ENCODE results near the gene SETD3.

DNA sequence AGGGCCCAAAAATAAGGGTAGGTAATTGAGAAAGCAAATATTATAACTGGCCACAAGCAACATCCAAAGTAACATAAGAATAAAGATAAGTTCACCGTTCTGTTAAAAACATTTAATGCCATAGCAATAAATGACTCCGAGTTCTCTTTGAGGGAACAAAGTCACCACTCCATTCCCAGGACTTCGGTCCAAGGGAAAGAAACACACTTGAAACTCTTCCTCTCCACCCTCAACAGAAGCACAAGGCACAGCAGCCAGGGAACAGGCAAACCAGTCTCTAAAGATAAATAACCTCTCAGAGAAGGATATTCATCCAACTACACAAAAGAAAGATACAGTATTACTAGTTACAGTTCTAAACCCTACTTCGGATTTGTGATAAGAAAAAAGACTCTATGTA is 2.5 kb downstream of the SETD3 start:
- TF ChIP-seq EP300 (IDR thresholded peaks at IDR 0.05; ENCODE audit: borderline replicate concordance) = no peak
- no peak for TF ChIP-seq CREB1 (IDR thresholded peaks at IDR 0.05; ENCODE audit: low read depth)
- TF ChIP-seq, protein P1, sequence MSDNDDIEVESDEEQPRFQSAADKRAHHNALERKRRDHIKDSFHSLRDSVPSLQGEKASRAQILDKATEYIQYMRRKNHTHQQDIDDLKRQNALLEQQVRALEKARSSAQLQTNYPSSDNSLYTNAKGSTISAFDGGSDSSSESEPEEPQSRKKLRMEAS (IDR thresholded peaks at IDR 0.05) = no peak
- TF ChIP-seq TCF12 (IDR thresholded peaks at IDR 0.05; ENCODE audit: low read depth) = no peak
- no peak for TF ChIP-seq TAF1 (IDR thresholded peaks at IDR 0.05; ENCODE audit: low read depth)
- TF ChIP-seq FOXM1 (IDR thresholded peaks at IDR 0.05; ENCODE audit: borderline replicate concordance, low read depth) = no peak
- TF ChIP-seq ZBTB7A (IDR thresholded peaks at IDR 0.05; ENCODE audit: low read depth) = no peak
- TF ChIP-seq RAD21 (IDR thresholded peaks at IDR 0.05; ENCODE audit: low read depth) = no peak
- TF ChIP-seq CEBPB (IDR thresholded peaks at IDR 0.05) = no peak
- TF ChIP-seq, protein P2, sequence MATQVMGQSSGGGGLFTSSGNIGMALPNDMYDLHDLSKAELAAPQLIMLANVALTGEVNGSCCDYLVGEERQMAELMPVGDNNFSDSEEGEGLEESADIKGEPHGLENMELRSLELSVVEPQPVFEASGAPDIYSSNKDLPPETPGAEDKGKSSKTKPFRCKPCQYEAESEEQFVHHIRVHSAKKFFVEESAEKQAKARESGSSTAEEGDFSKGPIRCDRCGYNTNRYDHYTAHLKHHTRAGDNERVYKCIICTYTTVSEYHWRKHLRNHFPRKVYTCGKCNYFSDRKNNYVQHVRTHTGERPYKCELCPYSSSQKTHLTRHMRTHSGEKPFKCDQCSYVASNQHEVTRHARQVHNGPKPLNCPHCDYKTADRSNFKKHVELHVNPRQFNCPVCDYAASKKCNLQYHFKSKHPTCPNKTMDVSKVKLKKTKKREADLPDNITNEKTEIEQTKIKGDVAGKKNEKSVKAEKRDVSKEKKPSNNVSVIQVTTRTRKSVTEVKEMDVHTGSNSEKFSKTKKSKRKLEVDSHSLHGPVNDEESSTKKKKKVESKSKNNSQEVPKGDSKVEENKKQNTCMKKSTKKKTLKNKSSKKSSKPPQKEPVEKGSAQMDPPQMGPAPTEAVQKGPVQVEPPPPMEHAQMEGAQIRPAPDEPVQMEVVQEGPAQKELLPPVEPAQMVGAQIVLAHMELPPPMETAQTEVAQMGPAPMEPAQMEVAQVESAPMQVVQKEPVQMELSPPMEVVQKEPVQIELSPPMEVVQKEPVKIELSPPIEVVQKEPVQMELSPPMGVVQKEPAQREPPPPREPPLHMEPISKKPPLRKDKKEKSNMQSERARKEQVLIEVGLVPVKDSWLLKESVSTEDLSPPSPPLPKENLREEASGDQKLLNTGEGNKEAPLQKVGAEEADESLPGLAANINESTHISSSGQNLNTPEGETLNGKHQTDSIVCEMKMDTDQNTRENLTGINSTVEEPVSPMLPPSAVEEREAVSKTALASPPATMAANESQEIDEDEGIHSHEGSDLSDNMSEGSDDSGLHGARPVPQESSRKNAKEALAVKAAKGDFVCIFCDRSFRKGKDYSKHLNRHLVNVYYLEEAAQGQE (IDR thresholded peaks at IDR 0.05; ENCODE audit: low read depth) = no peak
- TF ChIP-seq USF1 (IDR thresholded peaks at IDR 0.05) = no peak

Data from Ishikawa (cell line).